Prostate gland (tissue), 2 donors: ENCODE data around the gene PEMT. TPM values are rescaled to one million over a fixed set of nuclear protein-coding genes. Genes with fewer than 3 reads are reported as not detected.

ENCODE experiments used
- DNase-seq: peaks from one replicate; pipeline ENCODE4 v3.0.0-alpha.2; 2019; ENCODE audit warnings: low spot score
- H3K27ac ChIP-seq, 2 donors: fragments of 200-600 bp; sonication (generic); 2 replicates each; pipeline ENCODE4 v1.5.1; 2017 to 2019
- H3K27me3 ChIP-seq: fragments of 200-600 bp; sonication (generic); replicated peaks from 2 replicates; pipeline ENCODE4 v1.5.1; 2019; ENCODE audit not compliant: insufficient read depth
- H3K36me3 ChIP-seq, 2 donors: fragments of 200-600 bp; sonication (generic); 1 replicate in 1 of 2; 2 replicates in 1 of 2; pipeline versions ENCODE4 v1.5.1 to v1.8.1; 2017 to 2019
- H3K4me1 ChIP-seq: fragments of 200-600 bp; sonication (generic); replicated peaks from 2 replicates; pipeline ENCODE4 v1.5.1; 2019
- H3K4me3 ChIP-seq, 2 donors: fragments of 200-600 bp; sonication (generic); 2 replicates each; pipeline ENCODE4 v1.5.1; 2017 to 2019
- H3K9me3 ChIP-seq: fragments of 200-600 bp; sonication (generic); 2 replicates; pipeline ENCODE4 v1.5.1; 2017
- POLR2A ChIP-seq: fragments of 450-650 bp; IDR thresholded peaks from one replicate; pipeline ENCODE4 v1.6.1; 2016; ENCODE audit warnings: antibody characterized with exemption, mild to moderate bottlenecking
- POLR2AphosphoS5 ChIP-seq: sonication (generic); formaldehyde crosslinking; IDR thresholded peaks from one replicate; pipeline ENCODE4 v1.6.1; 2017; ENCODE audit warnings: antibody characterized with exemption
- WGBS: methylation state at CpG from one replicate; pipeline ENCODE4 v1.1.5; 2018; 5-methylcytosine and 5-hydroxymethylcytosine counted together
- intact Hi-C: fragments of 100-400 bp; cut with DNase I; formaldehyde crosslinking; loops from one replicate; pipeline ENCODE4 v1.14.2; 2022
- total RNA-seq, 2 donors: library from RNA; depleted of rRNA; stranded (reverse); fragments of >200 nt; gene quantifications; one replicate each; pipeline ENCODE4 v1.1.0, GENCODE V29; 2016
- TF ChIP-seq, protein P1 (sequence below), 4 experiments: fragments of 200-600 bp in 2 of 4; fragments of 450-650 bp in 2 of 4; sonication (generic) in 2 of 4; IDR thresholded peaks; 1 replicate in 3 of 4; 2 replicates in 1 of 4; pipeline ENCODE4 v1.5.1; 2016 to 2019; ENCODE audit warnings: antibody characterized with exemption in 4 of 4, mild to moderate bottlenecking in 2 of 4, moderate library complexity in 2 of 4

The PEMT gene
- total RNA-seq, 2 donors from 2014 or later: 67.0 to 145 TPM

DNA sequence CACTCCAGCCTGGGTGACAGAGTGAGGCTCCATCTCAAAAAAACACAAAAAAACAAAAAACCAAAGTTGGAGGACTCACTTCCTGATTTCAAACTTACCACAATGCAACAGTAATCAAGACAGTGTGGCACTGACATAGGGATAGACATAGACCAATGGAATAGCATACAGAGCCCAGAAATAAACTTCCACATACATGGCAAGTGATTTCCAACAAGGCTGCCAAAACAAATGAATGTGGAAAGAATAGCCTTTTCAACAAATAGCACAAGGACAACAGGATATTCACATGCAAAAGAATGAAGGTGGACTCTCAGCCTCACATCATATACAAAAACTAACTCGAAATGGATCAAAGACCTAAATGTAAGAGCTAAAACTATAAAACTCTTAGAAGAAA lies 58.5 kb downstream of the PEMT start:
- WGBS: 58% methylated on average over 1 of the region's 1 CpG
- TF ChIP-seq POLR2A (no peak), POLR2AphosphoS5 (peak; percentile 61)
- peaks cover 11% of the 10 kb centered on the region for H3K4me1 ChIP-seq
- intact Hi-C loops: no loop called here
- no peaks in the 10 kb centered on the region for H3K27me3 ChIP-seq
- no peak for DNase-seq
- peak overlapping the region in 1 of 2 donors; percentile 41 for H3K27ac ChIP-seq
- no peaks in the 10 kb centered on the region for H3K36me3 ChIP-seq
- H3K9me3 ChIP-seq: no peaks in the 10 kb centered on the region
- H3K4me3 ChIP-seq: no peak overlapping the region

DNA sequence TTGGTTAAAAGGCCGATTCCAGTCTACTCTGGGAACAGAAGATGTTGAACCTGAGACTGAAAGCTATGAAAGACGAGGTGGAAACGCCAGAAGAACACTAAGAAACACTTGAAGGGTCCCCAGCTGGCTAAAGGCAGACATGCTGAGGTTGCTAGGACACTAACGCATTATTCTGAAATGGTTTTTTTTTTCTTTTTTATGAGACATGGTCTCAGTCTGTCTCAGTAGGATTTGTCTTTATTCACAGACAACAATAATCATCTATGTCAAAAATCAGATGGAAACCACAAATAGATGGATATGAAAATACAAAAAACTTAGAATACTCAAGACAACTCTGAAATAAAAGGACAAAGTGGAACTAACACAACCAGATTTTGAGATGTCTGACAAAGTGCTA lies 60.4 kb downstream of the PEMT start:
- Histone ChIP-seq H3K36me3 (no peaks in the 10 kb centered on the region), H3K27ac (no peak overlapping the region), H3K4me3 (no peak overlapping the region), H3K4me1 (peaks cover 10% of the 10 kb centered on the region), H3K9me3 (no peaks in the 10 kb centered on the region), H3K27me3 (no peaks in the 10 kb centered on the region)
- intact Hi-C loops: no loop called here
- no peak for DNase-seq
- no peak for TF ChIP-seq POLR2A
- TF ChIP-seq, protein P1, sequence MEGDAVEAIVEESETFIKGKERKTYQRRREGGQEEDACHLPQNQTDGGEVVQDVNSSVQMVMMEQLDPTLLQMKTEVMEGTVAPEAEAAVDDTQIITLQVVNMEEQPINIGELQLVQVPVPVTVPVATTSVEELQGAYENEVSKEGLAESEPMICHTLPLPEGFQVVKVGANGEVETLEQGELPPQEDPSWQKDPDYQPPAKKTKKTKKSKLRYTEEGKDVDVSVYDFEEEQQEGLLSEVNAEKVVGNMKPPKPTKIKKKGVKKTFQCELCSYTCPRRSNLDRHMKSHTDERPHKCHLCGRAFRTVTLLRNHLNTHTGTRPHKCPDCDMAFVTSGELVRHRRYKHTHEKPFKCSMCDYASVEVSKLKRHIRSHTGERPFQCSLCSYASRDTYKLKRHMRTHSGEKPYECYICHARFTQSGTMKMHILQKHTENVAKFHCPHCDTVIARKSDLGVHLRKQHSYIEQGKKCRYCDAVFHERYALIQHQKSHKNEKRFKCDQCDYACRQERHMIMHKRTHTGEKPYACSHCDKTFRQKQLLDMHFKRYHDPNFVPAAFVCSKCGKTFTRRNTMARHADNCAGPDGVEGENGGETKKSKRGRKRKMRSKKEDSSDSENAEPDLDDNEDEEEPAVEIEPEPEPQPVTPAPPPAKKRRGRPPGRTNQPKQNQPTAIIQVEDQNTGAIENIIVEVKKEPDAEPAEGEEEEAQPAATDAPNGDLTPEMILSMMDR (IDR thresholded peaks at IDR 0.05): no peak
- no peak for TF ChIP-seq POLR2AphosphoS5
- 73% methylated on average over 4 of the region's 4 CpGs for WGBS

DNA sequence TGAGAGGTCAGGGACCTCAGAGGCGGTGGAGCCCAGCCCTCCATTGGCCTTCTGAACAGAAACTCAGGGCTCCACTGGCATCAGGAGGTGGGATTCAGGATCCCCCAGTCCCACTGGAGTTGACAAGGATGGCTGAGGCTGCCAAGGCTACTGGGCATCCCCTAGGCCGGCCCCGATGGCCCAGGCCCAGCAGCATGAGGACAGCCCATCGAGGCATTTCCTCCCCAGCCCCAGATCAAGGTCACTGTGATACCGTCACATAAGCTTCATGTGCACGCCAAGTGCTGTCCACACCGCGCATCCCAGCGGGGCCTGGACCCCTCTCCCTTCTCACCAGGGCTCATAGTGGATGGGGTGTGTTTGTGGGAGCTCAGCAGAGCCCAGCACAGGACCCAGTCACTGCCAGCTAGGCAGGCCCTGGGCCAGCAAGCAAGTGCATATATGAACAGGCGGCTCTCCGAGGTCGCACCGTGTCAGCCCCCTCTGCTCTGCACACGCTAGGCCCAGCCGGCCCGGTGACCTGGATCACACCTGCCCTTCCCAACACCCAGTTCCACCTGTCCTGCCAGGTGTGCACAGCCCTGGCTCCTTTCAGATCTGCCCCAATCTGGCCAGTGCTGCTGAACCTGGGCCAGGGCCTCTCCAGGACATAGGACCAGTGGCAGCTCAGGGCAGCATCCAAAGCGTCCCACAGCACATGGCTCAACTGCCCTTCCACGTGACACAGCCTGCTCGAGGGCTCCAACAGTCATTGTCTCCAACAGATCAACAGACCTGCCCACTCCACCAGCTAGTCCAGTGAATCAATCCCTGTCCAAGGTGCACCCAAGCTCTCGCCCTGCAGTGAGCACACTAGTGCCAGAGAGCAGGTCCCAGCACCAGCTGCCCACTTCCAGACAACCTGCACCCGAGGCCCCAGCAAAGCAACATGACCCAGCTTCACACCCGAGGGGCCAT lies 62.5 kb downstream of the PEMT start:
- H3K4me3 ChIP-seq: no peak overlapping the region
- no peak for DNase-seq
- no peaks in the 10 kb centered on the region for H3K36me3 ChIP-seq
- H3K27me3 ChIP-seq: no peaks in the 10 kb centered on the region
- no peak overlapping the region for H3K27ac ChIP-seq
- H3K9me3 ChIP-seq: no peaks in the 10 kb centered on the region
- 91% methylated on average over 22 of the region's 22 CpGs for WGBS
- TF ChIP-seq POLR2AphosphoS5: no peak
- TF ChIP-seq POLR2A: no peak
- TF ChIP-seq, protein P1 (IDR thresholded peaks at IDR 0.05): no peak
- intact Hi-C loops: no loop called here
- peaks cover 8% of the 10 kb centered on the region for H3K4me1 ChIP-seq

DNA sequence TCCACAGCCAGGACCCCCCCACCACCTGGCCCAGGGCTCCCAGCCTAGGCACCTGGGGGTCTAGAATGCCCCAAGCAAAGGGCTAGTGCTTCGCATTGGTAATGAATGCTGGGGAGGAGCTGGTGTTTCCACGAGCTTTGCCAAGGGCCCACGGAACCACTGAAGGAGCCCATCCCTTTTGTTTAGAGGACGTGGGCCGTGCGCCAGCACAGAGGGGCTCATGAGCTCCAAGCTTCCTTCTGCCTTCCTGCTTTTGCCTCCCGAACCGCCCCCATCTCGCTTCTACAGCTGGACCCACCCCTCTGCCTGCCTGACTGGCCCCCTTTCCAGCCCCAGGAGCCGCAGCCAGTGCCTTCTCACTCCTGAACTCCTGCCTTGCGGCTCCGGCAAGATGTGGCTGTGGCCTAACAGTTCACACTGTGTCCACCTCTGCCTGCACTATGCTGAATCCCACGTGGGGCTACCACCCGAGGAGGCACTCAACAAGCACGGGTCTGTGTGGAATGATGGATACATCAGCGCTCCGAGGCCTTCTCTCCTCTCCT lies 63.5 kb downstream of the PEMT start:
- intact Hi-C loops: no loop called here
- H3K4me1 ChIP-seq: peaks cover 8% of the 10 kb centered on the region
- no peak for DNase-seq
- no peak overlapping the region for H3K4me3 ChIP-seq
- H3K27ac ChIP-seq: no peak overlapping the region
- WGBS: 88% methylated on average over 17 of the region's 17 CpGs
- no peak for TF ChIP-seq POLR2AphosphoS5
- TF ChIP-seq, protein P1 (IDR thresholded peaks at IDR 0.05): no peak
- no peaks in the 10 kb centered on the region for H3K27me3 ChIP-seq
- no peaks in the 10 kb centered on the region for H3K36me3 ChIP-seq
- no peaks in the 10 kb centered on the region for H3K9me3 ChIP-seq

DNA sequence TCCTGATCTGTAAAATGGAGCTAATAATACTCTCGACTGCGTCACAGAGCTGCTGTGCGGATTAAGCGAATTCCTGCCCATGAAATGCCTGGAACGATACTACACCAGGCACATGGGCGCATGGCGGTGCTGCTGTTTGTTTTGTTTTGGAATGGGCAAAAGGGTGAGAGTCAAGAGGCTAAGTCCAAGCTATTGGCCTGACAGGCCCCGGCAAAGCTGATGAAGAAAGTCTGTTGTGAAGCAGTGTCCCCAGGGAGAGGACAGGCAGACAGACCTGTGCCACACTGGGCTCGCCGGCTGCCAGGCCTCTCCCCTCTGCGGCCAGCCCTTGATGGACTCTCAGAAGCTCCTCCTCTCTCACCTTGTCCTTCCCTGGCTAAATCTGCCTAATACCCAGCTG lies 64.0 kb downstream of the PEMT start:
- Histone ChIP-seq H3K27me3 (no peaks in the 10 kb centered on the region), H3K9me3 (no peaks in the 10 kb centered on the region), H3K4me3 (no peak overlapping the region), H3K4me1 (peaks cover 8% of the 10 kb centered on the region), H3K36me3 (no peaks in the 10 kb centered on the region), H3K27ac (no peak overlapping the region)
- 96% methylated on average over 11 of the region's 11 CpGs for WGBS
- intact Hi-C loops: no loop called here
- TF ChIP-seq POLR2A (no peak), POLR2AphosphoS5 (no peak)
- TF ChIP-seq, protein P1 (IDR thresholded peaks at IDR 0.05): no peak
- no peak for DNase-seq
